SU-DHL-6 (cell line): ENCODE results near the gene SH3BGRL2.

Experiments
- EZH2phosphoT487 ChIP-seq: fragments of 200-600 bp; sonication (generic), shearing (Covaris generic); conservative IDR thresholded peaks from 2 replicates; pipeline ENCODE4 v1.6.1; 2018; ENCODE audit warnings: mild to moderate bottlenecking, antibody characterized with exemption, low read length, moderate library complexity, mixed read lengths
- TF ChIP-seq, protein P1 (sequence below): fragments of 200-600 bp; sonication (generic); IDR thresholded peaks from one replicate; pipeline ENCODE4 v1.5.1; 2017; ENCODE audit warnings: antibody characterized with exemption, mild to moderate bottlenecking, low read length, moderate library complexity; ENCODE audit not compliant: insufficient read depth, poor library complexity, severe bottlenecking

- TF ChIP-seq, protein P1, sequence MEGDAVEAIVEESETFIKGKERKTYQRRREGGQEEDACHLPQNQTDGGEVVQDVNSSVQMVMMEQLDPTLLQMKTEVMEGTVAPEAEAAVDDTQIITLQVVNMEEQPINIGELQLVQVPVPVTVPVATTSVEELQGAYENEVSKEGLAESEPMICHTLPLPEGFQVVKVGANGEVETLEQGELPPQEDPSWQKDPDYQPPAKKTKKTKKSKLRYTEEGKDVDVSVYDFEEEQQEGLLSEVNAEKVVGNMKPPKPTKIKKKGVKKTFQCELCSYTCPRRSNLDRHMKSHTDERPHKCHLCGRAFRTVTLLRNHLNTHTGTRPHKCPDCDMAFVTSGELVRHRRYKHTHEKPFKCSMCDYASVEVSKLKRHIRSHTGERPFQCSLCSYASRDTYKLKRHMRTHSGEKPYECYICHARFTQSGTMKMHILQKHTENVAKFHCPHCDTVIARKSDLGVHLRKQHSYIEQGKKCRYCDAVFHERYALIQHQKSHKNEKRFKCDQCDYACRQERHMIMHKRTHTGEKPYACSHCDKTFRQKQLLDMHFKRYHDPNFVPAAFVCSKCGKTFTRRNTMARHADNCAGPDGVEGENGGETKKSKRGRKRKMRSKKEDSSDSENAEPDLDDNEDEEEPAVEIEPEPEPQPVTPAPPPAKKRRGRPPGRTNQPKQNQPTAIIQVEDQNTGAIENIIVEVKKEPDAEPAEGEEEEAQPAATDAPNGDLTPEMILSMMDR = no peak
- TF ChIP-seq EZH2phosphoT487 = no peak
These were observed 73.1 kb downstream of the SH3BGRL2 start for GRCh38 chr6:79704200-79704599.
